ENCODE measurements around the gene NOC3L.
"Not testable (repeated sequence)": the region's sequence is repeated elsewhere in the genome, so short reads cannot be mapped to it uniquely, and the experiment has no call there.

The NOC3L gene

GRCh38 chr10:94361171-94361794, 1.5 kb downstream of the NOC3L start:
- no peak for DNase-seq (ENCODE audit: low read depth in 2 of 2)

GRCh38 chr10:94358480-94358879, 4.3 kb downstream of the NOC3L start:
- no peak for DNase-seq (ENCODE audit: low read depth in 2 of 2)

GRCh38 chr10:94357193-94357592, 5.5 kb downstream of the NOC3L start:
- no peak for DNase-seq (ENCODE audit: low read depth in 2 of 2)

- DNase-seq (ENCODE audit: low read depth in 2 of 2), result no peak
Measured at GRCh38 chr10:94355841-94356240, 6.9 kb downstream of the NOC3L start.

GRCh38 chr10:94353336-94353735, 9.4 kb downstream of the NOC3L start:
- no peak for DNase-seq (ENCODE audit: low read depth in 2 of 2)

GRCh38 chr10:94351089-94351488, 11.7 kb downstream of the NOC3L start:
- no peak for DNase-seq (ENCODE audit: low read depth in 2 of 2)

GRCh38 chr10:94350500-94350899, 12.2 kb downstream of the NOC3L start:
- not testable (repeated sequence) for DNase-seq (ENCODE audit: low read depth in 2 of 2)

GRCh38 chr10:94349327-94349726, 13.4 kb downstream of the NOC3L start:
- no peak for DNase-seq (ENCODE audit: low read depth in 2 of 2)

GRCh38 chr10:94344522-94345122, 18.1 kb downstream of the NOC3L start:
- no peak for DNase-seq (ENCODE audit: low read depth in 2 of 2)

- DNase-seq (ENCODE audit: low read depth in 2 of 2), result no peak
Measured at GRCh38 chr10:94343151-94343550, 19.6 kb downstream of the NOC3L start.

GRCh38 chr10:94334857-94335256, 27.9 kb downstream of the NOC3L start:
- no peak for DNase-seq (ENCODE audit: low read depth in 2 of 2)

GRCh38 chr10:94333051-94333450, 29.7 kb downstream of the NOC3L start:
- no peak for DNase-seq (ENCODE audit: low read depth in 2 of 2)

- no peak for DNase-seq (ENCODE audit: low read depth in 2 of 2)
Measured at GRCh38 chr10:94328613-94329012, 34.1 kb downstream of the NOC3L start.

- no peak for DNase-seq (ENCODE audit: low read depth in 2 of 2)
Measured at GRCh38 chr10:94327649-94328048, 35.1 kb downstream of the NOC3L start.

GRCh38 chr10:94324609-94325233, 38.0 kb downstream of the NOC3L start:
- DNase-seq (ENCODE audit: low read depth in 2 of 2), result no peak

GRCh38 chr10:94320285-94320914, 42.3 kb downstream of the NOC3L start:
- peak; percentile 28 to 40 for DNase-seq (ENCODE audit: low read depth in 2 of 2)

GRCh38 chr10:94316560-94316959, 46.2 kb downstream of the NOC3L start:
- DNase-seq (ENCODE audit: low read depth in 2 of 2), result no peak

GRCh38 chr10:94315975-94316464, 46.7 kb downstream of the NOC3L start:
- no peak for DNase-seq (ENCODE audit: low read depth in 2 of 2)

- DNase-seq (ENCODE audit: low read depth in 2 of 2), result no peak
Measured at GRCh38 chr10:94315024-94315451, 47.7 kb downstream of the NOC3L start.

GRCh38 chr10:94310369-94310768, 52.4 kb downstream of the NOC3L start:
- DNase-seq (ENCODE audit: low read depth in 2 of 2), result no peak

GRCh38 chr10:94308866-94309265, 53.9 kb downstream of the NOC3L start:
- DNase-seq (ENCODE audit: low read depth in 2 of 2), result no peak

GRCh38 chr10:94307046-94307615, 55.6 kb downstream of the NOC3L start:
- no peak for DNase-seq (ENCODE audit: low read depth in 2 of 2)

Measured in stimulated activated CD8-positive, alpha-beta memory T cell treated with anti-CD3 and anti-CD28 coated beads, Interleukin-2, amount 100 ng/mL, for 48 hours (primary cell).